Right kidney (tissue), 1 donor: Measurements from ENCODE around the gene ADGRF5.

Experiments
- DNase-seq: peaks from one replicate; pipeline ENCODE4 v3.0.0-alpha.2; 2016

The ADGRF5 gene

GRCh38 chr6:46821458-46821881, 100.3 kb downstream of the ADGRF5 start:
- no peak for DNase-seq

DNA sequence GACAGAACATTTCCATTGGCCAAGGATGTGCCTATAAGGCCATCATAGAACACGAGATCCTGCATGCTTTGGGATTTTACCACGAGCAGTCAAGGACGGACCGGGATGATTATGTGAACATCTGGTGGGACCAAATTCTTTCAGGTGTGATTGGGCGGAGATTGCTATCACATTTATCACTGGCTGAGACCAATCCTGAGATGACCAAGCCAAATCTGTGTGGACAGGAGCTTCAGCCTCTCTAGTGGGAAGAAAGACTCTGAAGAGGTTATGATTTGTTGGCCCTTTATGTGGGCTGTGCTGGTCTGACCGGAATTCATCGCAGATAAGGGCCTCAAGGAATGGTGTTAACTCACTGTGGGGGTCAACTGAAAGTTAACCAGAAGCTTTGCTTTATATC, 102.2 kb downstream of the ADGRF5 start:
- DNase-seq = no peak

DNA sequence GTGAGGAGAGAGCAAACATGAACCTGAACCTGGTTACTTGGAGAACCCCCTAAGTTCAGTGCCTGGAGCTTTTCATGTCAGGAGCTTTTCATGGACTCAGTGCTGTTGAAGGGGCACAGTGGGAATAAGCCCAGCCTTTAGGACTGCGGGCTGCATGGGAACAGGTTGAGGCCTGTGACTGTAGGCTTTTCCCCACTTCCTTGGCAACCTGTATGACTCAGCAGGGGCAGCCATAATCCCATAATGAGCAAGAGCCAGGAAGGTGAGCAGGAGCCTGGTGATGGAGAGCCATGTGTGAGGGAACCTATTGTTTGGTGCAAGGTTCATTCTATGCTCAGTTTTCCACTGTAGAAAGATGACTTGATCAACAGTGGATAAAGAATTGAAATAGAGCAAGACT, 105.1 kb downstream of the ADGRF5 start:
- DNase-seq = no peak

DNA sequence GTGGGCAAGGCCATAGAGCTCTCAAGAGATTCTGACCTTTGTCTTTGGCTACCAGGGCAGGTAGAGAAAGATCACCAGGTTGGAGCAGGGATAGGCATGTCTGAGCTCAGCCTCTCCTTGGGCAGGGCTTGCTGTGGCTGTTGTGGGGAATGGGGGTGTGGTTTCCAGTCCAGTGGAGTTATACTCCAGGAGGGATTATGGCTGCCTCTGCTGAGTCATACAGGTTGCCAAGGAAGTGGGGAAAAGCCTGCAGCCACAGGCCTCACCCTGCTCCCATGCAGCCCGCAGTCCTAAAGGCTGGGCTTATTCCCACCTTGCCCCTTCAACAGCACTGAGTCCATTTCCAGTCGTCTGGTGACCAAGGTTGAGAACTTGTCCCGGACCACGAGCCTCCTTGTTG, 106.6 kb downstream of the ADGRF5 start:
- no peak for DNase-seq

DNA sequence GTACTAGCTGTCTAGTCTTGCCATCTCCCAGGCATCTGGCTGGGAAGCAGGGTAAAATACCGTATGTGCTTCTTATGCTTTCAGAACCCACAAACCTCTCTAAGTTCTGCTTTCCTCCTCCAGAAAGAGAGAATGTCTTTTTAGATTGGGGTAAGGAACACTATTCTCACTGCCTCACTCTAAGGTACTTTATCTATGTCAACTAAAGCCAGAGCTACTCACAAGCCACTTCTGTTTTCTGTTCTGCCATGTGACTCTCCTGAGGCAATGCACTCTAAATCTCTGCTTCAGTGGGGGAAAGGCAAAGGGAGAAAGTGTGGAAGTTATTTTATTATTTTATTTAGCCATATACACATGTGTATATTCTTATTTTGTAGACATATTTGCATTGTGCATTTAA, 112.9 kb downstream of the ADGRF5 start:
- DNase-seq = no peak
